Activated CD8-positive, alpha-beta memory T cell treated with anti-CD3 and anti-CD28 coated beads for 36 hours (primary cell): ENCODE measurements around the gene SPDYC. TPM values are rescaled to one million over a fixed set of nuclear protein-coding genes. Genes with fewer than 3 reads are reported as not detected.

Experiments
- CTCF ChIA-PET: fragments of 350-600 bp; sonication (Branson Sonifier 250); formaldehyde crosslinking; loops from one replicate; lab custom pipeline; 2021; ENCODE audit warnings: antibody characterized with exemption; lab: Charles Lee
- POLR2A ChIA-PET: fragments of 350-600 bp; sonication (Branson Sonifier 250); formaldehyde crosslinking; loops from one replicate; lab custom pipeline; 2021; ENCODE audit warnings: antibody characterized with exemption; lab: Charles Lee
- total RNA-seq, 2 experiments: library from RNA; stranded (reverse); gene quantifications; one replicate each; pipeline ENCODE4 v1.2.3, GENCODE V29; 2021

Gene SPDYC
- total RNA-seq: not detected

GRCh38 chr11:65170058-65170534, at the start of gene SPDYC:
Gene SPDYC, plus strand, starts transcription at chr11:65170233. Its CDS starts 1,125 bp downstream, at chr11:65171358.
- POLR2A ChIA-PET: no interaction called here
- CTCF ChIA-PET: no interaction called here

- ChIA-PET POLR2A (interaction anchor here (1.9 to 5.0 kb wide), 3 partner anchors 9 to 107 kb away, joined by 6 to 47 read pairs (median 15); partner anchors contain the start of genes ARL2, SYVN1 and TM7SF2), CTCF (interaction anchor here (1.1 to 2.3 kb wide), 3 partner anchors 8 to 11 kb away, joined by 3 to 20 read pairs (median 11); partner anchors contain the start of gene TM7SF2)
Measured at GRCh38 chr11:65120831-65121230, 49.2 kb upstream of the SPDYC start.

GRCh38 chr11:65121447-65121864, 48.6 kb upstream of the SPDYC start:
- ChIA-PET POLR2A (interaction anchor here (0.8 to 5.0 kb wide), 10 partner anchors 10 to 342 kb away, joined by 3 to 47 read pairs (median 6); partner anchors contain the start of genes ARL2, CAPN1, SYVN1 and TM7SF2), CTCF (interaction anchor here (0.6 to 2.3 kb wide), 10 partner anchors 8 to 141 kb away, joined by 3 to 20 read pairs (median 3); partner anchors contain the start of genes ARL2, POLA2, SAC3D1 and TM7SF2)

GRCh38 chr11:65121865-65122696, 48.0 kb upstream of the SPDYC start, which contains the start of the genes FAU and MRPL49:
Gene FAU, minus strand, starts transcription at chr11:65122134. Its CDS starts 321 bp downstream, at chr11:65121813.
Gene MRPL49, plus strand, starts transcription at chr11:65122321. Its CDS starts 26 bp downstream, at chr11:65122347.
- POLR2A ChIA-PET: interaction anchor here (0.6 to 5.0 kb wide), 12 partner anchors 10 to 343 kb away, joined by 3 to 47 read pairs (median 6); partner anchors contain the start of genes ARL2, CAPN1, SYVN1 and TM7SF2
- CTCF ChIA-PET: interaction anchor here (0.6 to 2.3 kb wide), 12 partner anchors 9 to 505 kb away, joined by 3 to 20 read pairs (median 3); partner anchors contain the start of genes ARL2, POLA2, SAC3D1 and TM7SF2

- ChIA-PET POLR2A (interaction anchor here (5.0 kb wide), 1 partner anchor 10 kb away, joined by 47 read pairs; the partner anchor contains the start of gene SYVN1), CTCF (interaction anchor here (1.4 kb wide), 1 partner anchor 14 kb away, joined by 5 read pairs; no protein-coding TSS in a partner anchor)
Measured at GRCh38 chr11:65124480-65125196, 45.4 kb upstream of the SPDYC start.

- CTCF ChIA-PET: interaction anchor here (1.4 kb wide), 1 partner anchor 15 kb away, joined by 5 read pairs; no protein-coding TSS in a partner anchor
- POLR2A ChIA-PET: interaction anchor here (1.0 to 5.0 kb wide), 2 partner anchors 9 to 12 kb away, joined by 3 to 47 read pairs; partner anchors contain the start of gene SYVN1
Measured at GRCh38 chr11:65125197-65126056, 44.6 kb upstream of the SPDYC start.

GRCh38 chr11:65126624-65127274, 43.3 kb upstream of the SPDYC start:
- ChIA-PET POLR2A (interaction anchor here (1.0 kb wide), 1 partner anchor 14 kb away, joined by 3 read pairs; no protein-coding TSS in a partner anchor), CTCF (interaction anchor here (1.2 kb wide), 1 partner anchor 9 kb away, joined by 4 read pairs; the partner anchor contains the start of gene ZNHIT2)

- POLR2A ChIA-PET: interaction anchor here (1.8 kb wide), 1 partner anchor 11 kb away, joined by 6 read pairs; no protein-coding TSS in a partner anchor
Measured at GRCh38 chr11:65127473-65128181, 42.4 kb upstream of the SPDYC start.

GRCh38 chr11:65128182-65129145, 41.6 kb upstream of the SPDYC start:
- CTCF ChIA-PET: no interaction called here
- POLR2A ChIA-PET: interaction anchor here (1.8 kb wide), 1 partner anchor 12 kb away, joined by 6 read pairs; no protein-coding TSS in a partner anchor

More at GRCh38 chr11:65127473-65128181, 42.4 kb upstream of the SPDYC start:
- CTCF ChIA-PET: interaction anchor here (1.2 kb wide), 1 partner anchor 10 kb away, joined by 4 read pairs; the partner anchor contains the start of gene ZNHIT2

GRCh38 chr11:65129649-65130441, 40.2 kb upstream of the SPDYC start:
- POLR2A ChIA-PET: interaction anchor here (0.6 to 1.8 kb wide), 2 partner anchors 10 to 13 kb away, joined by 3 to 6 read pairs; no protein-coding TSS in a partner anchor
- CTCF ChIA-PET: interaction anchor here (1.3 to 1.4 kb wide), 2 partner anchors 12 to 19 kb away, joined by 3 to 4 read pairs; partner anchors contain the start of gene ZNHIT2

- CTCF ChIA-PET: interaction anchor here (0.9 to 1.5 kb wide), 4 partner anchors 13 to 50 kb away, joined by 3 to 4 read pairs (median 4); partner anchors contain the start of gene ZNHIT2
- POLR2A ChIA-PET: interaction anchor here (0.6 kb wide), 1 partner anchor 49 kb away, joined by 3 read pairs; no protein-coding TSS in a partner anchor
Measured at GRCh38 chr11:65130631-65131416, 39.2 kb upstream of the SPDYC start.

- ChIA-PET POLR2A (no interaction called here), CTCF (interaction anchor here (0.8 to 1.5 kb wide), 3 partner anchors 10 to 50 kb away, joined by 3 to 4 read pairs (median 3); partner anchors contain the start of gene FAU)
Measured at GRCh38 chr11:65131417-65131776, 38.6 kb upstream of the SPDYC start.

GRCh38 chr11:65131895-65132237, 38.2 kb upstream of the SPDYC start:
- POLR2A ChIA-PET: no interaction called here
- CTCF ChIA-PET: interaction anchor here (0.8 to 1.5 kb wide), 2 partner anchors 10 to 49 kb away, joined by 3 read pairs; partner anchors contain the start of gene FAU
